Peyer's patch (tissue), 4 donors: ENCODE measurements around the gene ACOT13.

ENCODE experiments used
- POLR2A ChIP-seq, 2 donors: fragments of 450-650 bp; IDR thresholded peaks; one replicate each; pipeline ENCODE4 v1.5.1; 2017; ENCODE audit warnings: antibody characterized with exemption in 2 of 2, mild to moderate bottlenecking in 2 of 2, moderate library complexity in 2 of 2
- TF ChIP-seq, protein P1 (sequence below), 6 experiments: fragments of 450-650 bp in 4 of 6; fragments of 200-600 bp in 2 of 6; sonication (generic) in 1 of 6; IDR thresholded peaks; one replicate each; pipeline ENCODE4 v1.5.1; 2017 to 2019; ENCODE audit warnings: antibody characterized with exemption in 6 of 6, mild to moderate bottlenecking in 3 of 6, moderate library complexity in 1 of 6

DNA sequence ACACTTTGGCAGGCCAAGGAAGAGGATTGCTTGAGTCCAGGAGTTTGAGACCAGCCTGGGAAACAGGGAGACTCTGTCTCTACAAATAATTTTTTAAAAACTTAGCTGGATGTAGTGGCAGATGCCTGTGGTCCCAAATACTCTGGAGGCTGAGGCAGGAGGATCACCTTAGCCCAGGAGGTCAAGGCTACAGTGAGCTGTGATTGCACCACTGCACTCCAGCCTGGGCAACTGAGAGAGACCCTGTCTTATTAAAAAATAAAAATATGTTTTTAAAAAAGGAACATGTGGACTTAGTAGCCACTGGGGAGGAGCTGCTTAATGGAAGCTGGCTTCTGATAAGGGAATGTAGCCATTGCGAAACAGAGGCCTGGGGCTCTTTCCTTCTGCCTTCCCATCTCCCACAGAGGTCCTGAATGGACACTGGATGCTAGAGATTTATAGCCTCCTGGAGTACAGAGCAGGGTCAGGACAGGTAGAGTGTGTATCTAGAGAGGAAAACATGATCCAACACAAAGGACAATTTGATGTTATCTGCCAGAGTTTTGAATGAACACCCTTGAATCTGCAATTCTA, 86.1 kb downstream of the ACOT13 start:
- TF ChIP-seq, protein P1, sequence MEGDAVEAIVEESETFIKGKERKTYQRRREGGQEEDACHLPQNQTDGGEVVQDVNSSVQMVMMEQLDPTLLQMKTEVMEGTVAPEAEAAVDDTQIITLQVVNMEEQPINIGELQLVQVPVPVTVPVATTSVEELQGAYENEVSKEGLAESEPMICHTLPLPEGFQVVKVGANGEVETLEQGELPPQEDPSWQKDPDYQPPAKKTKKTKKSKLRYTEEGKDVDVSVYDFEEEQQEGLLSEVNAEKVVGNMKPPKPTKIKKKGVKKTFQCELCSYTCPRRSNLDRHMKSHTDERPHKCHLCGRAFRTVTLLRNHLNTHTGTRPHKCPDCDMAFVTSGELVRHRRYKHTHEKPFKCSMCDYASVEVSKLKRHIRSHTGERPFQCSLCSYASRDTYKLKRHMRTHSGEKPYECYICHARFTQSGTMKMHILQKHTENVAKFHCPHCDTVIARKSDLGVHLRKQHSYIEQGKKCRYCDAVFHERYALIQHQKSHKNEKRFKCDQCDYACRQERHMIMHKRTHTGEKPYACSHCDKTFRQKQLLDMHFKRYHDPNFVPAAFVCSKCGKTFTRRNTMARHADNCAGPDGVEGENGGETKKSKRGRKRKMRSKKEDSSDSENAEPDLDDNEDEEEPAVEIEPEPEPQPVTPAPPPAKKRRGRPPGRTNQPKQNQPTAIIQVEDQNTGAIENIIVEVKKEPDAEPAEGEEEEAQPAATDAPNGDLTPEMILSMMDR (IDR thresholded peaks at IDR 0.05): no peak
- TF ChIP-seq POLR2A (IDR thresholded peaks at IDR 0.05): no peak
